HAP-1 (cell line): ENCODE measurements around the gene NUDT8.

Experiments
- DNase-seq, 2 experiments: peaks; one replicate each; pipeline ENCODE4 v3.0.0-alpha.2; 2016 to 2020; ENCODE audit warnings: low spot score in 2 of 2
- H3K27me3 ChIP-seq: fragments of 250-450 bp; sonication (Bioruptor Pico); 2 replicates; pipeline ENCODE4 v1.5.1; 2020; ENCODE audit warnings: low read depth, mild to moderate bottlenecking, moderate library complexity
- H3K36me3 ChIP-seq: fragments of 250-450 bp; sonication (Bioruptor Pico); replicated peaks from 2 replicates; pipeline ENCODE4 v1.5.1; 2020; ENCODE audit warnings: mild to moderate bottlenecking
- H3K4me1 ChIP-seq: fragments of 250-450 bp; sonication (Bioruptor Pico); 2 replicates; pipeline ENCODE4 v1.5.1; 2020; ENCODE audit warnings: mild to moderate bottlenecking
- H3K4me3 ChIP-seq: fragments of 250-450 bp; sonication (Bioruptor Pico); 2 replicates; pipeline ENCODE4 v1.5.1; 2020; ENCODE audit warnings: mild to moderate bottlenecking, moderate library complexity
- H3K9me3 ChIP-seq: fragments of 250-450 bp; sonication (Bioruptor Pico); 2 replicates; pipeline ENCODE4 v1.5.1; 2020; ENCODE audit warnings: mild to moderate bottlenecking, moderate library complexity
- in situ Hi-C: fragments of 300-500 bp; cut with MboI; formaldehyde crosslinking; loops from 3 replicates; pipeline ENCODE4 v1.14.3; 2020; ENCODE audit warnings: low sequenced_read_pairs, inconsistent platforms, mixed read lengths

The NUDT8 gene, protein sequence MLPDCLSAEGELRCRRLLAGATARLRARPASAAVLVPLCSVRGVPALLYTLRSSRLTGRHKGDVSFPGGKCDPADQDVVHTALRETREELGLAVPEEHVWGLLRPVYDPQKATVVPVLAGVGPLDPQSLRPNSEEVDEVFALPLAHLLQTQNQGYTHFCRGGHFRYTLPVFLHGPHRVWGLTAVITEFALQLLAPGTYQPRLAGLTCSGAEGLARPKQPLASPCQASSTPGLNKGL

DNA sequence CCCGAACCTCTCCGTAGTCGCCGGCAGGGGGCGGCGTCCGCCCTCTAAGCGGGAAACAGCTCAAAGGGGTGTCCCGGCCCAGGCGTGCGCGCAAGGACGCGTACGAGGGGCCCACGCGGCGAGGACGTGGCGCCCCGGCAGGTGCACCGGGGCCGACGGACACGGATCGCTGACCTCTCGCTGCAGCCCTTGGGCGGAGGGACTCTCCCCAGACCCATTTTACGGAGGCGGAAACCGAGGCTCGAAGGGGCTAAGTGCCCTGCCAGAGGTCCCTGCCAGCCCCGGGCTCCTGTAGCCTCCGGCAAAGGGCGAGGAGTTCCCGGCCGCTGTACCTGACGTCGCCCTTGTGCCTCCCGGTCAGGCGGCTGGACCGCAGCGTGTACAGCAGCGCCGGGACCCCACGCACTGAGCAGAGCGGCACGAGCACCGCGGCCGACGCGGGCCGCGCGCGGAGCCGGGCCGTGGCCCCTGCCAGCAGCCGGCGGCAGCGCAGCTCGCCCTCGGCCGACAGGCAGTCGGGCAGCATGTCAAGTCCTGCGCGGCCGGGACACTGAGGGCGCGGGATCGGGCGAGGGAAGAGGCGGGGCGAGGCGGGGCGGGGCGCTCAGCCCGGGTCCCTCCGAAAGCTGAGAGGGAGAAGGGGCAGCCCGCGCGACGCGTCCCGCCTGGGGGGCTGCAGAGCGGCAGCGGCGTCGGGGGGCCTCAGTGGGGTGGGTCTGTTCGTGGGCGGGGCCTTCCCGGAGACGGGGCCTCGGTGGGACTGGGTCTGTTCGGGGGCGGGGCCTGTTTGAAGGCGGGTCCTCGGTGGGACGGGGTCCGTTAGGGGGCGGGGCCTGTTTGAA, at the start of gene NUDT8:
TSS of gene NUDT8 (minus strand) at position 552 of the 842 bp plus-strand sequence. CDS start at position 526, 26 bp downstream.
- in situ Hi-C loops: loop anchor here (10.0 kb wide), 1 partner anchor 165 kb away; no protein-coding TSS in a partner anchor
- Histone ChIP-seq H3K36me3 (0 out of 2 replicates have a peak, but pooled peaks cover 5% of the 10 kb centered on the region), H3K27me3 (no peaks in the 10 kb centered on the region), H3K9me3 (no peaks in the 10 kb centered on the region), H3K4me3 (peak within 1 kb of the TSS; percentile 72), H3K4me1 (peaks cover 14% of the 10 kb centered on the region)
- DNase-seq: peak; percentile 67 to 99

DNA sequence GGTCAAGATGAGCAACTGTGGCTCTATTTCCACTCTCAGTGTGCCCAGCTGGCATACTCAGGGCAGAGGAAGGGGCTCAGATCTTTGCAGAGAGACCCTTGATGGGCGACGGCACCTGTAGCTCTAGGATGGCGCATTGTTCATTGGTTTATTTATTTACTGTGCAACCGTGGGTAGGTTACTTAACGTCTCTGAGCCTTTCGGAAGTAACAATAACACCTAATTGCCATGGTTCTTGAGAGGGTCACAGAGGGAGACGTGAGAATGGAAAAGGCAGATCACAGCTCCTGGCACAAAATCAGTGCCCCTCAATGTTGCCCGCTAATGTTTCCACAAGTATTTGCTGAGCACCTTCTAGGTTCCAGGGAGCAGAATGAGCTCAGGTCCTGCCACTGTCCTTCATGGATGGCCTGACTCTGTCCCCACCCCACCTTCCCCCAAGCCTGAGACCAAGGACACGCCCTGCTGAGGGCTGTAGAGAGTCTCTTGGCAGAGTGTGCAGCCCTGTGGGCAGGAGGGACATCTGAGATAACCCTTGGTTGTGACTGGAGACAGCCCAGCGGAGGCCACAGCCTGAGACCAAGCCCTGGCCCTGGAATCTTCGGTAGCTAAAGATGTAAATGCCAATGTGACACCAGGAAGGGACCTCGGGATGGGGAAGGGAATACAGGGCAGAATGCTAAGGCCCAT, 45.5 kb upstream of the NUDT8 start:
- no peak for DNase-seq
- in situ Hi-C loops: no loop called here
- Histone ChIP-seq H3K27me3 (peaks cover 32% of the 10 kb centered on the region), H3K9me3 (peaks cover 9% of the 10 kb centered on the region), H3K4me3 (no peak overlapping the region), H3K4me1 (no peaks in the 10 kb centered on the region), H3K36me3 (no peaks in the 10 kb centered on the region)

DNA sequence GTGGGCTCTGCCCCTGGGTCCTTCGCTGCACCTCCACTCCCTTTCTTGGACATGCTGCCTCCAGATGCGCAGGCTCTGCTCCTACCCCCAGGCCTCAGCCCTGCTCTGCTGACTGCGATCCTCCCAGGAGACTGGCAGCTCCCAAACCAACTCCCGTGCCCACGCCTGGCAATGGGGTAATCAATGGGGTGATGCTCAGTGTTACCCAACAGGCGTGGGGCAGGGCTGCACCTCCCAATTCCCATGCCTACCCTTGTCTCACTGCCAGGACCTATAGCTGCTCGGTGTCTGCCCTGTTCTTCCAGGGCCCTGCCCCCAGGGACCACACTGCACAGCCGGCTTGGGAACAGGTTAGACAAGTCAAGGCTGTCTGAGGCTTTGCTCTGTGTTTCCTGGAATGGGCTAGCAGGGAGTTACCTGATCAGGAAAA, 44.7 kb upstream of the NUDT8 start, which contains the start of gene ALDH3B2:
TSS of gene ALDH3B2 (minus strand) at position 182 of the 430 bp plus-strand sequence. CDS start 7,688 bp downstream, outside the sequence.
- no peaks in the 10 kb centered on the region for H3K36me3 ChIP-seq
- peaks cover 32% of the 10 kb centered on the region for H3K27me3 ChIP-seq
- H3K4me3 ChIP-seq: no peak within 1 kb of the TSS
- no peak for DNase-seq
- H3K4me1 ChIP-seq: no peaks in the 10 kb centered on the region
- in situ Hi-C loops: no loop called here
- H3K9me3 ChIP-seq: peaks cover 9% of the 10 kb centered on the region

DNA sequence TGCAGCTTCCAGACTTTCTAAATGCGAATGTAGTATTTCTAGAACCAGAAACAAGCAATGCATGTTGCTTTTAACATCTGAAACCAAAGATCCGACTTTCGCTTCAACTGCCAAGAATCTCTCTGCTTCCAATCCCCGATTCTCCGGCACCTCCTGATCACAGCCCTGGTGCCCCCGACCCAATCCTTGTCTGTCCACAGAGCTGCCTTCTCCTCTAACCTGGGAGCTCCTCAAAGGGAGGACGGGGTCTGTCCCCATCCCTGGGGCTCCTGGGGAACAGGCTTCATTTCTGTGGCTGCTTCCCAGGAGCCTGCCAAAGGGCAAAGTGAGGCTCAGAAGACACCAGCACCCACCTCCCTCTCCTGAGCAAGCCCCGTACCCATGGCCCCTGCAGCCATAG, 44.2 kb upstream of the NUDT8 start:
- Histone ChIP-seq H3K9me3 (peaks cover 9% of the 10 kb centered on the region), H3K4me3 (no peak overlapping the region), H3K4me1 (no peaks in the 10 kb centered on the region), H3K27me3 (peaks cover 32% of the 10 kb centered on the region), H3K36me3 (no peaks in the 10 kb centered on the region)
- in situ Hi-C loops: no loop called here
- no peak for DNase-seq

DNA sequence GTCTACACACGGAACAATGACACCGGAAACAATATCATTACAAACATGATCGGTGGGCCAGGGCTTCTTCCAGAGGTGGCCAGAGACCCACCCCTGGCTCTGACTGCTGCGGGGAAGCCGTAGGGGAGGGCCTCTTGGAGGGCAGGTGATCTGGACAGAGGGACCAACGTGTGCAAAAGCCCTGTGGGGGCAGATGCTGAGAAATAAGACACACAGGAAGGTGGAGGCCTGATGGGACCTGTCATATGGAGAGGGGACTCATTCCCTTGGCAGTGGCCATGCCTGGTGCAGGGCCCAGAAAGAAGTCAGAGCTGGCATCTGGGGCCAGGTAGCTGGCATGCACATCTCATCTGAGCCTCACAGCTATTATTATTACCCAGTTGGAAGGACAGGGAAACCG, 43.6 kb upstream of the NUDT8 start:
- in situ Hi-C loops: no loop called here
- no peaks in the 10 kb centered on the region for H3K36me3 ChIP-seq
- no peaks in the 10 kb centered on the region for H3K4me1 ChIP-seq
- peaks cover 9% of the 10 kb centered on the region for H3K9me3 ChIP-seq
- no peak for DNase-seq
- no peak overlapping the region for H3K4me3 ChIP-seq
- H3K27me3 ChIP-seq: peaks cover 30% of the 10 kb centered on the region

DNA sequence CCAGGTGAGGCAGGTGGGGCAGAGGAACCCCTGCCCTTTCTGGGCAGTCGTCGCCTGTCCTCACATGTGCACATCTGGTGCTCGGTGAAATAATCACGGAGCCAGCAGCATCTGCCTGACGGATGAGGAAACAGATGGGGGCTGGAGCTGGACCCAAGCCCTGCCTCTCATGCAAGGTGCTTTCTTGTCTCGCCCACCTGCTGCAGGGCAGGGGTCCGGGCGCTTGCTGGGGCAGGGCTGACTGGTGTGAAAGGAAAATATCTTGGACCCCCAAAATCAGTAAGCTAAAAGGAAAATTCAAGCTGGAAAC, 41.4 kb upstream of the NUDT8 start:
- Histone ChIP-seq H3K9me3 (peaks cover 6% of the 10 kb centered on the region; the same call in 1 of the 2 replicates), H3K27me3 (peaks cover 10% of the 10 kb centered on the region), H3K4me1 (no peaks in the 10 kb centered on the region), H3K4me3 (no peak overlapping the region), H3K36me3 (no peaks in the 10 kb centered on the region)
- in situ Hi-C loops: no loop called here
- DNase-seq: no peak

DNA sequence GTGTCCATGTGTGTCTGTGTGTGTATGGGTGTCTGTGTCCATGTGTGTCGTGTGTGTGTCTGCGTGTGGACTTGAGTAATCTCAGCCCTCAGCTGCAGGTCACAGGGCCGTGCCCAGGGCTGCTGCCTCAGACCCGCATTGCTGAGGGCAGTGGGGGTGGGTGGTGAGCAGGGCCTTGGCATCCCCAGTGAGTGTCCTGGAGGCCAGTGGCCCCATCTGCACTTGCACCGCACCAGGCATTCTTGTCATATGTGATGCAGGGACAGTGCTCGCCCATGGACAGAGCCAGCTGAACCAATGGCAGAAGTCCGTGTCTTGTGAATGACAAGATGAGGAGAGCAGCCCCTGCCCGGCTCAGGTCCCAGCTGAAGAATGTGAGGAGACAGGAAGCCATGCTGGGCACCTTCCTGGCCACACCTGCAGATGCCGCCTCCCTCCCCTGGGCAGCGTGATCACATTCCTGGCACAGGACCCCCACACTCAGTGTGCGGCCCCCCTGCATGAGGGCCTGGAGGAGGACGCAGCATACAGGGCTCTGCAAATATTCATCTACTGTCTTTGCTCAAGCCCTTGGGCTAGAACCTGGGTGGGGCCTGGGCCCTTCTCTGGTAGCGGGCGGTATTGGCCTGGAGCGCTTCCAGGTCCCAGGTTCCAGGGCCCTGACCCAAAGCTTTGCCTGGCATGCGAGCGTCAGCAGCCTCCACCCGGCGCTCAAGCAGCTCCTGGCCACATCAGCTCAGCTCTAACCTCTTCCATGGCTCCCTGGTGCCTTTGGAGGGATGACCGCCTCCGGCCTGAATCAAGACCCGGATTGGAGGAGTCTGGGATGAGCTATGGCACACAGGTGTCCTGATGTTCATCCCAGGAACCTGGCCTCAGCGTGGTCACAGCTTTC, 40.8 kb upstream of the NUDT8 start:
- no peak overlapping the region for H3K4me3 ChIP-seq
- peaks cover 10% of the 10 kb centered on the region; the same call in 1 of the 2 replicates for H3K27me3 ChIP-seq
- no peaks in the 10 kb centered on the region for H3K36me3 ChIP-seq
- in situ Hi-C loops: no loop called here
- no peak for DNase-seq
- H3K9me3 ChIP-seq: 0 out of 2 replicates have a peak, but pooled peaks cover under 1% of the 10 kb centered on the region
- H3K4me1 ChIP-seq: no peaks in the 10 kb centered on the region

DNA sequence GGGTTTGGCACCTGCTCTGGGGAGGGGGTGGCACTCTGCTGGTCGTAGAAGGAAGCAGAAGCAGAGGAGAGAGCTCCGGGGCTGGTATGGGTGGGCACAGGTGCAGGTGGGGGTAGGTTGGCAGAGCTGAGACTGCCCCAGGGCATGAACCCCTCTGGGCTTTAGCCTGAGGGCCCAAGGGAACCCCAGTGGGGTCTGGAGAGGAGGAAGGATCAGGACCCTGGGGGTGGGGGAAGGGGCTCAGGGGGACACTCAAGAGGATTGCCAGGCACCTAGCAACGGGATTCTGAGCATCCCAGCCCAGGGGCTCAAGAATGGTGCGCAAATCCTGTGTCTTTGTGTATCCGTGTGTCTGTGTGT, 38.4 kb upstream of the NUDT8 start:
- in situ Hi-C loops: no loop called here
- no peak for DNase-seq

DNA sequence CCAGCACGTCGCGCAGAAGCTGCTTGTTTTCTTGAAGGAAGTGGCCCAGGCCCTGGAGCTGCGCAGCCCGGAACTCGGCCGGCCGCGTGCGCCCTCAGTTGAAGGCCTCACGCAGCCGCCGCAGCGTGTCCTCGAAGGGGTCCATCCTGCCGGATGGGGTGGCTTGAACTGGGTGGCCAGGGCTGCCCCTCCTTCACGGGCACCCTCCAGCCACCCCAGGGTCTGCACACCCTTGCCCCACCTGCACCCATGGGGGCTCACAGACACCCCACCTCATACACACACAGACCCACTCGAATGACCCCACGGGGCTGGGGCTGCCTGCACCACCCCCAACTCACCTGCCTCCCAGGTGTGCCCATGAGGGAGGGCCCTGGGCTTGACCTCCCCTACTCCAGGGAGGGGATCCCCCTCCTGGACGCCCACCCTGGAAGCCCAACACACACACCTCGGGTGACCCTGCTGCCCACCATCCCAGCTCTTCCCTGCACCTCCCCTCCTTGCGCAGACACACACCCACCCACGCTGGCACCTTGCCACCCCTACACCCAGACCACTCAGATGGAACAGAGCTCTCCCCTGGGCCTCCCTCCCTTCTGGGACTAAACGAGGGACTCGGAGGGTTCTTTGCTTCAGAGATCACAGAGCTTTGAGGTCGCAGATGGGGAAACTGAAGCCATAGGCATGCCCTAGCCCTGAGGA, 37.9 kb upstream of the NUDT8 start:
- H3K9me3 ChIP-seq: no peaks in the 10 kb centered on the region
- H3K36me3 ChIP-seq: no peaks in the 10 kb centered on the region
- no peak for DNase-seq
- in situ Hi-C loops: no loop called here
- no peak overlapping the region for H3K4me3 ChIP-seq
- H3K4me1 ChIP-seq: no peaks in the 10 kb centered on the region
- no peaks in the 10 kb centered on the region for H3K27me3 ChIP-seq

More for the DNA sequence above, 38.4 kb upstream of the NUDT8 start:
- Histone ChIP-seq H3K9me3 (no peaks in the 10 kb centered on the region), H3K4me3 (no peak overlapping the region), H3K36me3 (no peaks in the 10 kb centered on the region), H3K4me1 (no peaks in the 10 kb centered on the region), H3K27me3 (0 out of 2 replicates have a peak, but pooled peaks cover 1% of the 10 kb centered on the region)

DNA sequence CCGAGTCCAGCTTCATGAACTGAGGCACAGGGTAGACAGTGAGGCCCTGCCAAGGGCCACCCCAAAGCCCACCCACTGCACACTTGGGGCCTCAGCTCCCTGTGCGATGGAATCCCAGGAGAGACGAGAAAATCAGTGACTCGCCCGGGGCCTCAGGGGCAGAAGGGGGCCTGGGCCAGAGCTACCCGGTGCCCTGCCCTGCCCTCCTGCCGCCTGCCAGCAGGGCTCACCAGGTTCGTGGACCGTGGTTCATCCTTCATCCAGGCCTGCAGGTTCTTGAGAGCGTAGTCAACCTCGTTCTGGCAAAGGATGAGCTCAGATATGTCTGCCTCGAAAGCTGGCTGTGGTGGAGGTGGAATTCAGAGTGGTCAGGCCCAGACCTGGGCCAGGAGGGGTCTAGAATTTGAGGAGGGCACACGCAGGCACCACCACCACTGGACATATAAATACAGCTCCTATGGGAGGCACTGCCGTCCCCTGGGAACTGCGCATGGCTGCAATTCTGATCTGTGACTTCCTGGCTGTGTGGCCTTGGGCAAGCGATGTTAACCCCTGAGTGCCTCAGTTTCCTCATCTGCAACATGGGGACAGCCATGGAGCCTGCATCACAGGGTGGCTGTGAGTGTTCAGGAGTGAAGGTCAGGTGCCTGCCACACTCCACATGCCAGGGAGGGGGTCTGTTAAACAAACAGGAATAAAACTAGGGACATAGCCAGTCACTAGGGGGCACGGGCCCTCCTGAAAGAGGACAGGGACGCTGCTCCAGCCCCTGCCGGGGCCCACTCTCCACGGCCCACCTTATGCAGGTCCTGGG, 37.1 kb upstream of the NUDT8 start:
- no peak for DNase-seq
- Histone ChIP-seq H3K9me3 (no peaks in the 10 kb centered on the region), H3K4me3 (no peak overlapping the region), H3K36me3 (no peaks in the 10 kb centered on the region), H3K27me3 (no peaks in the 10 kb centered on the region), H3K4me1 (no peaks in the 10 kb centered on the region)
- in situ Hi-C loops: no loop called here

DNA sequence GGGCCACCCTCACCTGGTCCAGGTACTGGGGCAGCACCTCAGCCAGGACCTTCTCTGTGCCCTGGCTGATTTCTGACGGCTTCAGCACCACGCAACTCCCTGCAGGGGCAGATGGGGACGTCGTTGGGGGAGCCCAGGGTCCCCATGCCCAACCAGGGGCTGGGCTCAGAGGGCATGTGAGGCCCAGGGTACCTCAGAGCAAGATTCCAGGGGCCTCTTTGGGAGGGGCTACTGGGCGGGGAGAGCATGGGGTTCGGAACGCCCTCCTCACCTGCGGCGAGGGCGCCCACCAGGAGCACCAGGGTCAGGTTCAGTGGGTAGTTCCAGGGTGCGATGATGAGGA, 36.5 kb upstream of the NUDT8 start:
- no peak for DNase-seq
- Histone ChIP-seq H3K4me1 (no peaks in the 10 kb centered on the region), H3K27me3 (no peaks in the 10 kb centered on the region), H3K4me3 (no peak overlapping the region), H3K36me3 (no peaks in the 10 kb centered on the region), H3K9me3 (no peaks in the 10 kb centered on the region)
- in situ Hi-C loops: no loop called here
